Prostate gland (tissue), 2 donors: ENCODE measurements around the gene GAL. TPM values are rescaled to one million over a fixed set of nuclear protein-coding genes. Genes with fewer than 3 reads are reported as not detected.

ENCODE experiments used
- DNase-seq: peaks from one replicate; pipeline ENCODE4 v3.0.0-alpha.2; 2019; ENCODE audit warnings: low spot score
- H3K27ac ChIP-seq, 2 donors: fragments of 200-600 bp; sonication (generic); 2 replicates each; pipeline ENCODE4 v1.5.1; 2017 to 2019
- H3K27me3 ChIP-seq: fragments of 200-600 bp; sonication (generic); replicated peaks from 2 replicates; pipeline ENCODE4 v1.5.1; 2019; ENCODE audit not compliant: insufficient read depth
- H3K36me3 ChIP-seq, 2 donors: fragments of 200-600 bp; sonication (generic); 1 replicate in 1 of 2; 2 replicates in 1 of 2; pipeline versions ENCODE4 v1.5.1 to v1.8.1; 2017 to 2019
- H3K4me1 ChIP-seq: fragments of 200-600 bp; sonication (generic); replicated peaks from 2 replicates; pipeline ENCODE4 v1.5.1; 2019
- H3K4me3 ChIP-seq, 2 donors: fragments of 200-600 bp; sonication (generic); 2 replicates each; pipeline ENCODE4 v1.5.1; 2017 to 2019
- H3K9me3 ChIP-seq: fragments of 200-600 bp; sonication (generic); 2 replicates; pipeline ENCODE4 v1.5.1; 2017
- CTCF ChIP-seq, 4 experiments: fragments of 200-600 bp in 2 of 4; fragments of 450-650 bp in 2 of 4; sonication (generic) in 2 of 4; IDR thresholded peaks; 1 replicate in 3 of 4; 2 replicates in 1 of 4; pipeline ENCODE4 v1.5.1; 2016 to 2019; ENCODE audit warnings: antibody characterized with exemption in 4 of 4, mild to moderate bottlenecking in 2 of 4, moderate library complexity in 2 of 4
- POLR2A ChIP-seq: fragments of 450-650 bp; IDR thresholded peaks from one replicate; pipeline ENCODE4 v1.6.1; 2016; ENCODE audit warnings: antibody characterized with exemption, mild to moderate bottlenecking
- POLR2AphosphoS5 ChIP-seq: sonication (generic); formaldehyde crosslinking; IDR thresholded peaks from one replicate; pipeline ENCODE4 v1.6.1; 2017; ENCODE audit warnings: antibody characterized with exemption
- WGBS: methylation state at CpG from one replicate; pipeline ENCODE4 v1.1.5; 2018; 5-methylcytosine and 5-hydroxymethylcytosine counted together
- intact Hi-C: fragments of 100-400 bp; cut with DNase I; formaldehyde crosslinking; loops from one replicate; pipeline ENCODE4 v1.14.2; 2022
- total RNA-seq, 2 donors: library from RNA; depleted of rRNA; stranded (reverse); fragments of >200 nt; gene quantifications; one replicate each; pipeline ENCODE4 v1.1.0, GENCODE V29; 2016

GAL gene
- total RNA-seq, 2 donors from 2014 or later: 1.1 to 4.8 TPM

GRCh38 chr11:68709062-68709461 lies 24.7 kb downstream of the GAL start:
- Histone ChIP-seq H3K9me3 (no peaks in the 10 kb centered on the region), H3K27me3 (no peaks in the 10 kb centered on the region), H3K4me1 (no peaks in the 10 kb centered on the region), H3K27ac (no peak overlapping the region), H3K4me3 (no peak overlapping the region), H3K36me3 (no peaks in the 10 kb centered on the region)
- intact Hi-C loops: no loop called here
- WGBS: 90% methylated on average over 12 of the region's 12 CpGs
- TF ChIP-seq POLR2AphosphoS5: no peak
- no peak for DNase-seq

GRCh38 chr11:68710409-68710808 lies 26.1 kb downstream of the GAL start:
- 60% methylated on average over 11 of the region's 11 CpGs for WGBS
- no peaks in the 10 kb centered on the region for H3K27me3 ChIP-seq

GRCh38 chr11:68711114-68711513 lies 26.8 kb downstream of the GAL start:
- Histone ChIP-seq H3K9me3 (no peaks in the 10 kb centered on the region), H3K27me3 (no peaks in the 10 kb centered on the region), H3K4me1 (no peaks in the 10 kb centered on the region), H3K36me3 (no peaks in the 10 kb centered on the region), H3K27ac (no peak overlapping the region), H3K4me3 (no peak overlapping the region)
- DNase-seq: no peak
- 90% methylated on average over 8 of the region's 8 CpGs for WGBS
- TF ChIP-seq POLR2A (no peak), POLR2AphosphoS5 (no peak), CTCF (IDR thresholded peaks at IDR 0.05) (no peak)
- intact Hi-C loops: no loop called here

More at GRCh38 chr11:68710409-68710808, 26.1 kb downstream of the GAL start:
- no peak for TF ChIP-seq CTCF (IDR thresholded peaks at IDR 0.05)
- TF ChIP-seq POLR2A: no peak
- no peak for TF ChIP-seq POLR2AphosphoS5
- no peak for DNase-seq
- Histone ChIP-seq H3K36me3 (no peaks in the 10 kb centered on the region), H3K9me3 (no peaks in the 10 kb centered on the region), H3K4me1 (no peaks in the 10 kb centered on the region), H3K4me3 (no peak overlapping the region), H3K27ac (no peak overlapping the region)
- intact Hi-C loops: no loop called here

GRCh38 chr11:68714060-68714856 lies 29.9 kb downstream of the GAL start:
- WGBS: 86% methylated on average over 23 of the region's 23 CpGs

More at GRCh38 chr11:68714060-68714856, 29.9 kb downstream of the GAL start:
- no peaks in the 10 kb centered on the region for H3K4me1 ChIP-seq
- no peaks in the 10 kb centered on the region for H3K36me3 ChIP-seq
- no peak overlapping the region for H3K4me3 ChIP-seq
- no peak overlapping the region for H3K27ac ChIP-seq
- TF ChIP-seq CTCF (IDR thresholded peaks at IDR 0.05): no peak
- no peak for TF ChIP-seq POLR2A
- no peak for TF ChIP-seq POLR2AphosphoS5
- no peak for DNase-seq
- H3K9me3 ChIP-seq: no peaks in the 10 kb centered on the region
- no peaks in the 10 kb centered on the region for H3K27me3 ChIP-seq
- intact Hi-C loops: no loop called here
